MM.1S (cell line): ENCODE measurements around the gene EEF2KMT.

Experiments used
- EZH2 ChIP-seq: fragments of 300-600 bp; sonication (generic); optimal IDR thresholded peaks from 2 replicates; pipeline ENCODE3; 2017; ENCODE audit warnings: low read depth, mild to moderate bottlenecking, antibody characterized with exemption, low read length, mixed read lengths
- TF ChIP-seq, protein P1 (sequence below): fragments of 300-600 bp; sonication (generic); IDR thresholded peaks from 2 replicates; pipeline ENCODE4 v1.5.1; 2016; ENCODE audit warnings: antibody characterized with exemption, low read length, mixed read lengths

DNA sequence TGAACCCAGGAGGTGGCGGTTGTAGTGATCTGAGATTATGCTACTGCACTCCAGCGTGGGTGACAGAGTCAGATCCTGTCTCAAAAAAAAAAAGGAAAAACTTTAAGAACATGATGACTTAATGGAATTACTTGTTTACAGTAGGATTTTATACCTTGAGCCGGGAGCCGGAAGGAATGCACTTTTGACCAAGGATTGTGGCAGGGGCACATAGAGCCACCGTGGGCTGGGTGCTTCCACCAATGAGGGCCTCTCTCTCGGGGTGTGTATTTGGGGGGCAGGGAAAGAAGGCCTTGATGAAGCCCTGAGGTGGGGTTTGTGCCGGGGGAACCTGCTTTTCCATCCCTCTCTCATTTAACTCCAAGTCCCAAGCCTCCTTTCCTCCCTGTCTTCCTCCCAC is 57.1 kb downstream of the EEF2KMT start:
- TF ChIP-seq, protein P1, sequence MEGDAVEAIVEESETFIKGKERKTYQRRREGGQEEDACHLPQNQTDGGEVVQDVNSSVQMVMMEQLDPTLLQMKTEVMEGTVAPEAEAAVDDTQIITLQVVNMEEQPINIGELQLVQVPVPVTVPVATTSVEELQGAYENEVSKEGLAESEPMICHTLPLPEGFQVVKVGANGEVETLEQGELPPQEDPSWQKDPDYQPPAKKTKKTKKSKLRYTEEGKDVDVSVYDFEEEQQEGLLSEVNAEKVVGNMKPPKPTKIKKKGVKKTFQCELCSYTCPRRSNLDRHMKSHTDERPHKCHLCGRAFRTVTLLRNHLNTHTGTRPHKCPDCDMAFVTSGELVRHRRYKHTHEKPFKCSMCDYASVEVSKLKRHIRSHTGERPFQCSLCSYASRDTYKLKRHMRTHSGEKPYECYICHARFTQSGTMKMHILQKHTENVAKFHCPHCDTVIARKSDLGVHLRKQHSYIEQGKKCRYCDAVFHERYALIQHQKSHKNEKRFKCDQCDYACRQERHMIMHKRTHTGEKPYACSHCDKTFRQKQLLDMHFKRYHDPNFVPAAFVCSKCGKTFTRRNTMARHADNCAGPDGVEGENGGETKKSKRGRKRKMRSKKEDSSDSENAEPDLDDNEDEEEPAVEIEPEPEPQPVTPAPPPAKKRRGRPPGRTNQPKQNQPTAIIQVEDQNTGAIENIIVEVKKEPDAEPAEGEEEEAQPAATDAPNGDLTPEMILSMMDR: no peak
- no peak for TF ChIP-seq EZH2
